H9 (cell line): Measurements from ENCODE around the gene NFU1. TPM values are rescaled to one million over a fixed set of nuclear protein-coding genes. Genes with fewer than 3 reads are reported as not detected.

ENCODE experiments used
- DNase-seq: peaks from one replicate; pipeline ENCODE4 v3.0.0-alpha.2; 2017
- H2AFZ ChIP-seq: one replicate; pipeline ENCODE4 v1.6.1; 2013; ENCODE audit warnings: mild to moderate bottlenecking, low read length, control low read depth, moderate library complexity
- H2AK5ac ChIP-seq: 2 replicates; pipeline ENCODE4 v1.6.1; 2013; ENCODE audit warnings: low read length, control low read depth, mixed read lengths; ENCODE audit not compliant: insufficient read length
- H2BK120ac ChIP-seq: one replicate; pipeline ENCODE4 v1.6.1; 2013; ENCODE audit warnings: low read depth, mild to moderate bottlenecking, low read length, control low read depth, inconsistent platforms; ENCODE audit not compliant: poor library complexity, severe bottlenecking
- H2BK12ac ChIP-seq: 2 replicates; pipeline ENCODE4 v1.6.1; 2013; ENCODE audit warnings: low read length, control low read depth, mixed read lengths, low read depth; ENCODE audit not compliant: insufficient read length
- H2BK15ac ChIP-seq: 2 replicates; pipeline ENCODE4 v1.6.1; 2013; ENCODE audit warnings: low read depth, low read length, control low read depth
- H2BK20ac ChIP-seq: one replicate; pipeline ENCODE4 v1.6.1; 2013; ENCODE audit warnings: low read depth, mild to moderate bottlenecking, low read length, control low read depth, inconsistent platforms; ENCODE audit not compliant: poor library complexity, severe bottlenecking
- H2BK5ac ChIP-seq: 2 replicates; pipeline ENCODE4 v1.6.1; 2013; ENCODE audit warnings: low read length, control low read depth, mixed read lengths; ENCODE audit not compliant: insufficient read length
- H3K14ac ChIP-seq: 2 replicates; pipeline ENCODE4 v1.6.1; 2013; ENCODE audit warnings: low read length, control low read depth; ENCODE audit not compliant: insufficient read depth
- H3K18ac ChIP-seq: 2 replicates; pipeline ENCODE4 v1.6.1; 2013; ENCODE audit warnings: low read depth, mild to moderate bottlenecking, mixed read lengths, low read length, control low read depth; ENCODE audit not compliant: insufficient read length
- H3K23ac ChIP-seq: 2 replicates; pipeline ENCODE4 v1.6.1; 2013; ENCODE audit warnings: low read length, control low read depth, mixed read lengths, low read depth; ENCODE audit not compliant: insufficient read length
- H3K23me2 ChIP-seq: 2 replicates; pipeline ENCODE4 v1.6.1; 2013; ENCODE audit warnings: low read depth, mild to moderate bottlenecking, mixed read lengths, low read length, control low read depth; ENCODE audit not compliant: insufficient read length, poor library complexity, severe bottlenecking
- H3K27ac ChIP-seq: 2 replicates; pipeline ENCODE4 v1.5.1; 2013; ENCODE audit warnings: low read length, control low read depth, mixed read lengths, low read depth; ENCODE audit not compliant: insufficient read length
- H3K27me3 ChIP-seq: 2 replicates; pipeline ENCODE4 v1.6.1; 2013; ENCODE audit warnings: low read length, control low read depth, inconsistent platforms; ENCODE audit not compliant: insufficient read depth
- H3K4ac ChIP-seq: 2 replicates; pipeline ENCODE4 v1.6.1; 2013; ENCODE audit warnings: low read depth, mild to moderate bottlenecking, control low read depth, inconsistent platforms, low read length, moderate library complexity
- H3K4me1 ChIP-seq: 2 replicates; pipeline ENCODE4 v1.6.1; 2013; ENCODE audit warnings: low read length, control low read depth, inconsistent platforms; ENCODE audit not compliant: insufficient read depth
- H3K4me2 ChIP-seq: 2 replicates; pipeline ENCODE4 v1.6.1; 2013; ENCODE audit warnings: low read length, control low read depth, mixed read lengths; ENCODE audit not compliant: insufficient read length, insufficient read depth
- H3K56ac ChIP-seq: 2 replicates; pipeline ENCODE4 v1.6.1; 2013; ENCODE audit warnings: low read depth, mild to moderate bottlenecking, mixed read lengths, low read length, control low read depth; ENCODE audit not compliant: insufficient read length
- H3K79me1 ChIP-seq: 2 replicates; pipeline ENCODE4 v1.6.1; 2013; ENCODE audit warnings: low read depth, mild to moderate bottlenecking, moderate library complexity, low read length, control low read depth, inconsistent platforms; ENCODE audit not compliant: insufficient read depth, poor library complexity, severe bottlenecking
- H3K79me2 ChIP-seq: 2 replicates; pipeline ENCODE4 v1.6.1; 2013; ENCODE audit warnings: low read length, control low read depth, inconsistent platforms; ENCODE audit not compliant: insufficient read depth
- H3K9ac ChIP-seq: 2 replicates; pipeline ENCODE4 v1.6.1; 2013; ENCODE audit warnings: low read length, control low read depth, mixed read lengths; ENCODE audit not compliant: insufficient read length; ENCODE audit errors: extremely low read depth
- H3K9me3 ChIP-seq: one replicate; pipeline ENCODE4 v1.6.1; 2013; ENCODE audit warnings: low read depth, low read length, inconsistent platforms; ENCODE audit not compliant: control insufficient read depth
- H3T11ph ChIP-seq: one replicate; pipeline ENCODE4 v1.6.1; 2013; ENCODE audit warnings: mild to moderate bottlenecking, low read length, control low read depth, inconsistent platforms
- H4K20me1 ChIP-seq: one replicate; pipeline ENCODE4 v1.6.1; 2013; ENCODE audit not compliant: control insufficient read depth, insufficient read length, insufficient read depth
- H4K5ac ChIP-seq: 2 replicates; pipeline ENCODE4 v1.6.1; 2013; ENCODE audit warnings: low read depth, mild to moderate bottlenecking, mixed read lengths, low read length, control low read depth; ENCODE audit not compliant: insufficient read length
- H4K8ac ChIP-seq: replicated peaks from 2 replicates; pipeline ENCODE4 v1.6.1; 2013; ENCODE audit warnings: low read length, control low read depth, mixed read lengths, low read depth; ENCODE audit not compliant: insufficient read length
- H4K91ac ChIP-seq: 2 replicates; pipeline ENCODE4 v1.6.1; 2013; ENCODE audit warnings: low read depth, mild to moderate bottlenecking, moderate library complexity, mixed read lengths, low read length, control low read depth; ENCODE audit not compliant: insufficient read length
- H3K27ac Mint-ChIP-seq, 3 experiments: 2 replicates in 2 of 3; 3 replicates in 1 of 3; pipeline ENCODE4 v1.8.0; 2020 to 2021; ENCODE audit warnings: mixed read lengths in 3 of 3, mild to moderate bottlenecking in 1 of 3, moderate library complexity in 1 of 3
- H3K27me3 Mint-ChIP-seq: 2 replicates; pipeline ENCODE4 v1.8.0; 2021; ENCODE audit warnings: low read depth, mild to moderate bottlenecking, moderate library complexity, mixed read lengths
- H3K36me3 Mint-ChIP-seq, 3 experiments: 2 replicates in 2 of 3; 3 replicates in 1 of 3; pipeline ENCODE4 v1.8.0; 2020 to 2021; ENCODE audit warnings: low read depth in 3 of 3, mixed read lengths in 3 of 3; ENCODE audit not compliant: insufficient read depth in 1 of 3
- H3K4me1 Mint-ChIP-seq, 2 experiments: 2 replicates each; pipeline ENCODE4 v1.8.0; 2020; ENCODE audit warnings: mixed read lengths in 2 of 2
- H3K4me3 Mint-ChIP-seq, 2 experiments: 2 replicates in 1 of 2; 3 replicates in 1 of 2; pipeline ENCODE4 v1.8.0; 2020 to 2021; ENCODE audit warnings: mild to moderate bottlenecking in 2 of 2, mixed read lengths in 2 of 2, moderate library complexity in 1 of 2
- H3K9me3 Mint-ChIP-seq, 2 experiments: 2 replicates in 1 of 2; 3 replicates in 1 of 2; pipeline ENCODE4 v1.8.0; 2020; ENCODE audit warnings: mild to moderate bottlenecking in 2 of 2, mixed read lengths in 2 of 2, moderate library complexity in 1 of 2
- CTCF ChIP-seq: fragments of 200-600 bp; sonication (generic); conservative IDR thresholded peaks from 3 replicates; pipeline ENCODE4 v1.8.0; 2021; ENCODE audit warnings: antibody characterized with exemption, mild to moderate bottlenecking
- WGBS: extraction: QIAGEN DNeasy Blood & Tissue Kit; methylation state at CpG from one replicate; pipeline ENCODE4 v1.1.7; 2013; ENCODE audit warnings: missing lambda C conversion rate, low lambda C conversion rate, mixed read lengths; ENCODE audit not compliant: insufficient read length; ENCODE audit errors: extremely low coverage; 5-methylcytosine and 5-hydroxymethylcytosine counted together
- total RNA-seq: library from RNA; stranded (reverse); gene quantifications from 2 replicates; pipeline ENCODE4 v1.2.1, GENCODE V29; 2021

The NFU1 gene
- total RNA-seq, 1 experiment from 2014 or later: 61.4 TPM

- H3T11ph ChIP-seq: no peak overlapping the region
- H3K9me3 ChIP-seq: no peaks in the 10 kb centered on the region
- no peaks in the 10 kb centered on the region for H3K27me3 ChIP-seq
- H4K5ac ChIP-seq: no peak overlapping the region
- H2AFZ ChIP-seq: no peak overlapping the region
- H3K23ac ChIP-seq: no peak overlapping the region
- no peaks in the 10 kb centered on the region for H4K20me1 ChIP-seq
- no peak overlapping the region for H2BK120ac ChIP-seq
- no CpG with 5 or more reads among the region's 1 CpG for WGBS
- H3K27ac ChIP-seq: no peak overlapping the region
- H3K79me1 ChIP-seq: no peaks in the 10 kb centered on the region
- no peak overlapping the region for H4K8ac ChIP-seq
- no peak overlapping the region for H2AK5ac ChIP-seq
- H3K4me1 Mint-ChIP-seq: no peaks in the 10 kb centered on the region
- H3K18ac ChIP-seq: no peak overlapping the region
- H3K4me3 Mint-ChIP-seq: no peak overlapping the region
- H3K9ac ChIP-seq: no peak overlapping the region
- no peaks in the 10 kb centered on the region for H3K27me3 Mint-ChIP-seq
- no peaks in the 10 kb centered on the region for H3K9me3 Mint-ChIP-seq
- H4K91ac ChIP-seq: no peak overlapping the region
- no peak overlapping the region for H3K56ac ChIP-seq
- H3K4ac ChIP-seq: no peak overlapping the region
- no peaks in the 10 kb centered on the region for H3K23me2 ChIP-seq
- no peaks in the 10 kb centered on the region for H3K4me1 ChIP-seq
- DNase-seq: no peak
- H2BK15ac ChIP-seq: no peak overlapping the region
- H2BK5ac ChIP-seq: no peak overlapping the region
- peaks cover 19 to 76% (median 61%) of the 10 kb centered on the region in 3 experiments for H3K36me3 Mint-ChIP-seq
- no peaks in the 10 kb centered on the region for H3K79me2 ChIP-seq
- no peak for TF ChIP-seq CTCF
- H3K14ac ChIP-seq: no peak overlapping the region
- no peak overlapping the region for H2BK20ac ChIP-seq
- no peak overlapping the region for H2BK12ac ChIP-seq
- peak overlapping the region in 1 of 3 experiments; percentile 8; a peak in 1 of 7 replicates for H3K27ac Mint-ChIP-seq
- H3K4me2 ChIP-seq: no peak overlapping the region
Observed at GRCh38 chr2:69348781-69349180, 88.5 kb downstream of the NFU1 start.

Other genes with a start within 250 kb of the NFU1 start
- 75.8 and 84.4 TPM in 2 replicates for gene GFPT1, start 50.2 kb downstream of the NFU1 start, total RNA-seq
- 29.1 and 30.6 TPM in 2 replicates for gene AAK1, start 206.3 kb upstream of the NFU1 start, total RNA-seq